HEK293 (cell line): ENCODE data around the gene RAC3.

Source experiments
- CTCF ChIA-PET: fragments of 350-600 bp; formaldehyde crosslinking; extraction: SDS; loops from one replicate; lab custom pipeline; 2021; ENCODE audit warnings: antibody characterized with exemption; lab: Yijun Ruan, JAX
- POLR2A ChIA-PET: fragments of 300-600 bp; formaldehyde crosslinking; extraction: SDS; loops from one replicate; lab custom pipeline; 2020; ENCODE audit warnings: antibody characterized with exemption, inconsistent platforms; lab: Yijun Ruan, JAX
- H3K27ac ChIP-seq: fragments of 200-500 bp; sonication (Bioruptor generic); 2 replicates; pipeline ENCODE4 v1.5.1; 2014; ENCODE audit warnings: low read depth, low read length, control low read depth, inconsistent platforms; ENCODE audit errors: extremely low read depth
- H3K36me3 ChIP-seq, 2 experiments: fragments of 200-500 bp in 1 of 2; sonication (Bioruptor generic) in 1 of 2; 1 replicate in 1 of 2; 2 replicates in 1 of 2; pipeline ENCODE4 v1.5.1; 2014 to 2017; ENCODE audit warnings: inconsistent platforms in 2 of 2, low read length in 2 of 2; ENCODE audit not compliant: control insufficient read depth in 2 of 2, insufficient read depth in 1 of 2
- H3K4me1 ChIP-seq: fragments of 200-500 bp; sonication (Bioruptor generic); 2 replicates; pipeline ENCODE4 v1.5.1; 2014; ENCODE audit warnings: mild to moderate bottlenecking, low read length, inconsistent platforms; ENCODE audit not compliant: control insufficient read depth, insufficient read depth
- H3K4me3 ChIP-seq: 2 replicates; pipeline ENCODE4 v1.5.1; 2011; ENCODE audit warnings: low read depth, mild to moderate bottlenecking, control low read depth, low read length, moderate library complexity
- H3K9me3 ChIP-seq: fragments of 200-500 bp; sonication (Bioruptor generic); 2 replicates; pipeline ENCODE4 v1.5.1; 2014; ENCODE audit warnings: low read depth, low read length, inconsistent platforms; ENCODE audit not compliant: control insufficient read depth, insufficient read depth
- KLF1 ChIP-seq: fragments of 450-650 bp; formaldehyde crosslinking; IDR thresholded peaks from 2 replicates; pipeline ENCODE4 v1.5.1; 2016; ENCODE audit warnings: missing biosample characterization, missing genetic modification characterization
- OVOL3 ChIP-seq: fragments of 450-650 bp; formaldehyde crosslinking; IDR thresholded peaks from 2 replicates; pipeline ENCODE4 v1.5.1; 2016; ENCODE audit warnings: missing biosample characterization, missing genetic modification characterization
- ZBTB8A ChIP-seq: fragments of 450-650 bp; formaldehyde crosslinking; IDR thresholded peaks from 2 replicates; pipeline ENCODE4 v1.5.1; 2016; ENCODE audit warnings: missing biosample characterization, missing genetic modification characterization
- ZFP37 ChIP-seq: fragments of 450-650 bp; formaldehyde crosslinking; IDR thresholded peaks from 2 replicates; pipeline ENCODE4 v1.5.1; 2016; ENCODE audit warnings: missing biosample characterization, missing genetic modification characterization
- ZNF114 ChIP-seq: fragments of 450-650 bp; formaldehyde crosslinking; IDR thresholded peaks from 2 replicates; pipeline ENCODE4 v1.5.0; 2017; ENCODE audit warnings: missing biosample characterization, missing genetic modification characterization
- ZNF121 ChIP-seq: fragments of 450-650 bp; formaldehyde crosslinking; IDR thresholded peaks from 2 replicates; pipeline ENCODE4 v1.5.1; 2016; ENCODE audit warnings: missing biosample characterization, missing genetic modification characterization
- ZNF146 ChIP-seq: fragments of 450-650 bp; formaldehyde crosslinking; IDR thresholded peaks from 2 replicates; pipeline ENCODE4 v1.5.1; 2016; ENCODE audit warnings: missing biosample characterization, missing genetic modification characterization
- ZNF174 ChIP-seq: fragments of 450-650 bp; formaldehyde crosslinking; IDR thresholded peaks from 2 replicates; pipeline ENCODE4 v1.5.0; 2017; ENCODE audit warnings: missing biosample characterization, mild to moderate bottlenecking, missing genetic modification characterization
- ZNF394 ChIP-seq: fragments of 450-650 bp; formaldehyde crosslinking; IDR thresholded peaks from 2 replicates; pipeline ENCODE4 v1.5.1; 2016; ENCODE audit warnings: missing biosample characterization, missing genetic modification characterization, mild to moderate bottlenecking, moderate library complexity, borderline replicate concordance
- ZNF558 ChIP-seq: fragments of 450-650 bp; formaldehyde crosslinking; IDR thresholded peaks from 2 replicates; pipeline ENCODE4 v1.5.1; 2016; ENCODE audit warnings: missing biosample characterization, missing genetic modification characterization
- ZNF670 ChIP-seq: fragments of 450-650 bp; formaldehyde crosslinking; IDR thresholded peaks from 2 replicates; pipeline ENCODE4 v1.5.1; 2016; ENCODE audit warnings: missing biosample characterization, missing genetic modification characterization, low read depth
- TF ChIP-seq, protein P1 (sequence below): fragments of 450-650 bp; formaldehyde crosslinking; IDR thresholded peaks from 2 replicates; pipeline ENCODE4 v1.5.1; 2017; ENCODE audit warnings: missing biosample characterization, missing genetic modification characterization
- TF ChIP-seq, protein P2 (sequence below): fragments of 450-650 bp; formaldehyde crosslinking; conservative IDR thresholded peaks from 2 replicates; pipeline ENCODE4 v1.5.1; 2016; ENCODE audit warnings: low read depth, missing biosample characterization, missing genetic modification characterization
- TF ChIP-seq, protein P3 (sequence below): fragments of 450-650 bp; formaldehyde crosslinking; IDR thresholded peaks from 2 replicates; pipeline ENCODE4 v1.5.1; 2016; ENCODE audit warnings: missing biosample characterization, missing genetic modification characterization, borderline replicate concordance

Gene RAC3

DNA sequence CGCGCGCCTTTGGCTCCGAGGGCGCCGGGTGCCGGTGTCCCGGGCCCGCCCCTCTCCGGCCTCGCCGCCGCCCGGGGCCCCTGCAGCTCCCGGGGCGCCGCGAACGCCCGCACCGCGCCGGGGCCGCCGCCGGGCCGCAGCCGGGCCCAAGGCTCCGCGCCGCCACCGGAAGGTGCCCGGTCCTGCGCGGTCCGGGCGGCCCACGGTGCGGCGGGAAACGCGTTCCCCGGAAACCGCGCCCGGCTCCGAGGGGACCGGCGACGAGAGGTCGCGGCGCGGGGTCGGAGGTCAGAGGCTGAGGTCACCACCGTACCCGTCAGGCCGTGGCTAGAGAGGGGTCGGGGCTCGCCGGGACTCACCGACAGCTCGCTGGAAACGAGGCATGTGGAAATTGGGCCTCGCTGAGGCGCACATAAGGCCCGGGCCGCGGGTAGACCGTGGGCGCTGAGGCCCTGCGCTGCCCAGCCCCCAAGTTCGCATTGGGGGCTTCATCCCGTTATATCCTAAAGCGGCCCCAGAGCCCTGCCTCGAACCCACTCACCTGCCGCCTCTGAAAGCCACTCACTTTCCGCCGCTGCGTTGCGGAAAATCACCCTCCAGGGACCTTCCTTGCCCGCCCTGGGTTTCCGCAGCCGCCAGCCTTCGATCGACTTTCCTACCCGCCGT lies 34.3 kb downstream of the RAC3 start, which contains the start of gene DUS1L (continued):
- TF ChIP-seq KLF1 (tag by site-specific recombination): peak; percentile 43
- peak; percentile 75; the same call in 1 of the 2 replicates for TF ChIP-seq ZFP37 (tag by site-specific recombination)
- TF ChIP-seq, protein P1, sequence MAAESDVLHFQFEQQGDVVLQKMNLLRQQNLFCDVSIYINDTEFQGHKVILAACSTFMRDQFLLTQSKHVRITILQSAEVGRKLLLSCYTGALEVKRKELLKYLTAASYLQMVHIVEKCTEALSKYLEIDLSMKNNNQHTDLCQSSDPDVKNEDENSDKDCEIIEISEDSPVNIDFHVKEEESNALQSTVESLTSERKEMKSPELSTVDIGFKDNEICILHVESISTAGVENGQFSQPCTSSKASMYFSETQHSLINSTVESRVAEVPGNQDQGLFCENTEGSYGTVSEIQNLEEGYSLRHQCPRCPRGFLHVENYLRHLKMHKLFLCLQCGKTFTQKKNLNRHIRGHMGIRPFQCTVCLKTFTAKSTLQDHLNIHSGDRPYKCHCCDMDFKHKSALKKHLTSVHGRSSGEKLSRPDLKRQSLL: peak; percentile 69
- TF ChIP-seq ZNF114 (tag by site-specific recombination): no peak
- TF ChIP-seq ZNF394 (tag by site-specific recombination): peak; percentile 58; the same call in 1 of the 2 replicates

DNA sequence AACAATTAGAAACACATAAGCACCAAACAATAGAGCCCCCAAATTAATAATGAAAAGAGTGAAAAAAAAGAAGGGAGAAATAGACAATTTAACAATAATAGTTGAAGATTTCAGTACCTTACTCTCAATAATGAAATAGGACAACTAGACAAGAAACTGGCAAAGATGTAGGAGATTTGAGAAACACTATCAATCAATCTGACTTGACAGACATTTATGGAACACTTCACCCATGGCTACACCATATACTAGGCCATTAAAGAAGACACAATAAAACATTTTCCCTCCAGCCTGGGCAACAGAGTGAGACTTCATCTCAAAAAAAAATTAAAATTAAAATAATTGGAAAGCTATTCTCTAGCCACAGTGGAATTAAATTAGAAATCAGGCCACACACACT lies 39.1 kb downstream of the RAC3 start:
- H3K27ac ChIP-seq: no peak overlapping the region

DNA sequence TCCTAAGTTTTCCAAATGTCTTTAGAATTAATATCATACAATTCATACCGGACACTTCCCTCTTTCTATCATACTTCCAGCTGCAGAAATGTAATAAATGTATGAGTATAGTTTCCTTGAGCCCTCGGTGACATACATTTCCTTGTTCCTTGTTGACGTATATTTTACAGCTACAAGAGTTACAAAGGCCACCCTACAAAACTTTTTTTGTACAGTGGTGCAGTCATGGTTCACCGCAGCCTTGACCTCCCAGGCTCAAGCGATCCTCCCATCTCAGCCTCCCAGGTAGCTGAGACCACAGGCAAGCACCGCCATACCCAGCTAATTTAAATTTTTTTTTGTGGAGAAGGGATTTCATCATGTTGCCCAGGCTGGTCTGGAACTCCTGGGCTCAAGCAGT lies 41.3 kb downstream of the RAC3 start:
- no peak overlapping the region for H3K27ac ChIP-seq
- H3K36me3 ChIP-seq: peaks cover under 1 to 6% of the 10 kb centered on the region in 2 experiments
- no peaks in the 10 kb centered on the region for H3K9me3 ChIP-seq
- no peak for TF ChIP-seq ZBTB8A (tag by site-specific recombination)
- TF ChIP-seq, protein P2, sequence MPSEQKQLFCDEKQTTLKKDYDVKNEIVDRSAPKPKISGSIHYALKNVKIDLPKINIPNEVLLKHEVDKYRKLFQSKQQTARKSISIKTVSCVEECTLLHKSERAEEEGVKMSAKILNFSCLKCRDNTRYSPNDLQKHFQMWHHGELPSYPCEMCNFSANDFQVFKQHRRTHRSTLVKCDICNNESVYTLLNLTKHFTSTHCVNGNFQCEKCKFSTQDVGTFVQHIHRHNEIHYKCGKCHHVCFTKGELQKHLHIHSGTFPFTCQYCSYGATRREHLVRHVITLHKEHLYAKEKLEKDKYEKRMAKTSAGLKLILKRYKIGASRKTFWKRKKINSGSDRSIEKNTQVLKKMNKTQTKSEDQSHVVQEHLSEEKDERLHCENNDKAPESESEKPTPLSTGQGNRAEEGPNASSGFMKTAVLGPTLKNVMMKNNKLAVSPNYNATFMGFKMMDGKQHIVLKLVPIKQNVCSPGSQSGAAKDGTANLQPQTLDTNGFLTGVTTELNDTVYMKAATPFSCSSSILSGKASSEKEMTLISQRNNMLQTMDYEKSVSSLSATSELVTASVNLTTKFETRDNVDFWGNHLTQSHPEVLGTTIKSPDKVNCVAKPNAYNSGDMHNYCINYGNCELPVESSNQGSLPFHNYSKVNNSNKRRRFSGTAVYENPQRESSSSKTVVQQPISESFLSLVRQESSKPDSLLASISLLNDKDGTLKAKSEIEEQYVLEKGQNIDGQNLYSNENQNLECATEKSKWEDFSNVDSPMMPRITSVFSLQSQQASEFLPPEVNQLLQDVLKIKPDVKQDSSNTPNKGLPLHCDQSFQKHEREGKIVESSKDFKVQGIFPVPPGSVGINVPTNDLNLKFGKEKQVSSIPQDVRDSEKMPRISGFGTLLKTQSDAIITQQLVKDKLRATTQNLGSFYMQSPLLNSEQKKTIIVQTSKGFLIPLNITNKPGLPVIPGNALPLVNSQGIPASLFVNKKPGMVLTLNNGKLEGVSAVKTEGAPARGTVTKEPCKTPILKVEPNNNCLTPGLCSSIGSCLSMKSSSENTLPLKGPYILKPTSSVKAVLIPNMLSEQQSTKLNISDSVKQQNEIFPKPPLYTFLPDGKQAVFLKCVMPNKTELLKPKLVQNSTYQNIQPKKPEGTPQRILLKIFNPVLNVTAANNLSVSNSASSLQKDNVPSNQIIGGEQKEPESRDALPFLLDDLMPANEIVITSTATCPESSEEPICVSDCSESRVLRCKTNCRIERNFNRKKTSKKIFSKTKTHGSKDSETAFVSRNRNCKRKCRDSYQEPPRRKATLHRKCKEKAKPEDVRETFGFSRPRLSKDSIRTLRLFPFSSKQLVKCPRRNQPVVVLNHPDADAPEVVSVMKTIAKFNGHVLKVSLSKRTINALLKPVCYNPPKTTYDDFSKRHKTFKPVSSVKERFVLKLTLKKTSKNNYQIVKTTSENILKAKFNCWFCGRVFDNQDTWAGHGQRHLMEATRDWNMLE (tag by site-specific recombination): no peak
- TF ChIP-seq ZNF558 (tag by site-specific recombination): no peak
- no peak for TF ChIP-seq ZNF670 (tag by site-specific recombination)
- TF ChIP-seq, protein P3, sequence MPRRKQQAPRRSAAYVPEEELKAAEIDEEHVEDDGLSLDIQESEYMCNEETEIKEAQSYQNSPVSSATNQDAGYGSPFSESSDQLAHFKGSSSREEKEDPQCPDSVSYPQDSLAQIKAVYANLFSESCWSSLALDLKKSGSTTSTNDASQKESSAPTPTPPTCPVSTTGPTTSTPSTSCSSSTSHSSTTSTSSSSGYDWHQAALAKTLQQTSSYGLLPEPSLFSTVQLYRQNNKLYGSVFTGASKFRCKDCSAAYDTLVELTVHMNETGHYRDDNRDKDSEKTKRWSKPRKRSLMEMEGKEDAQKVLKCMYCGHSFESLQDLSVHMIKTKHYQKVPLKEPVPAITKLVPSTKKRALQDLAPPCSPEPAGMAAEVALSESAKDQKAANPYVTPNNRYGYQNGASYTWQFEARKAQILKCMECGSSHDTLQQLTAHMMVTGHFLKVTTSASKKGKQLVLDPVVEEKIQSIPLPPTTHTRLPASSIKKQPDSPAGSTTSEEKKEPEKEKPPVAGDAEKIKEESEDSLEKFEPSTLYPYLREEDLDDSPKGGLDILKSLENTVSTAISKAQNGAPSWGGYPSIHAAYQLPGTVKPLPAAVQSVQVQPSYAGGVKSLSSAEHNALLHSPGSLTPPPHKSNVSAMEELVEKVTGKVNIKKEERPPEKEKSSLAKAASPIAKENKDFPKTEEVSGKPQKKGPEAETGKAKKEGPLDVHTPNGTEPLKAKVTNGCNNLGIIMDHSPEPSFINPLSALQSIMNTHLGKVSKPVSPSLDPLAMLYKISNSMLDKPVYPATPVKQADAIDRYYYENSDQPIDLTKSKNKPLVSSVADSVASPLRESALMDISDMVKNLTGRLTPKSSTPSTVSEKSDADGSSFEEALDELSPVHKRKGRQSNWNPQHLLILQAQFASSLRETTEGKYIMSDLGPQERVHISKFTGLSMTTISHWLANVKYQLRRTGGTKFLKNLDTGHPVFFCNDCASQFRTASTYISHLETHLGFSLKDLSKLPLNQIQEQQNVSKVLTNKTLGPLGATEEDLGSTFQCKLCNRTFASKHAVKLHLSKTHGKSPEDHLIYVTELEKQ (tag by site-specific recombination): no peak
- no peak for TF ChIP-seq ZNF146 (tag by site-specific recombination)
- TF ChIP-seq ZNF174: no peak
- ChIA-PET POLR2A (interaction anchor here (0.7 to 1.2 kb wide), 3 partner anchors 9 to 35 kb away, joined by 3 to 4 read pairs (median 3); partner anchors contain the start of gene DCXR), CTCF (interaction anchor here (1.1 kb wide), 1 partner anchor 35 kb away, joined by 7 read pairs; the partner anchor contains the start of gene DCXR)
- no peak overlapping the region for H3K4me3 ChIP-seq
- H3K4me1 ChIP-seq: no peaks in the 10 kb centered on the region

More for the DNA sequence above, 39.1 kb downstream of the RAC3 start:
- H3K4me1 ChIP-seq: no peaks in the 10 kb centered on the region
- TF ChIP-seq ZNF121 (tag by site-specific recombination) (0 out of 2 replicates have a peak, but pooled peaks have one; percentile 32), OVOL3 (no peak)
- ChIA-PET POLR2A (interaction anchor here (1.5 to 1.8 kb wide), 2 partner anchors 9 to 33 kb away, joined by 4 read pairs; partner anchors contain the start of gene DCXR), CTCF (interaction anchor here (0.8 to 1.4 kb wide), 2 partner anchors 14 to 40 kb away, joined by 4 to 5 read pairs; no protein-coding TSS in a partner anchor)
- H3K9me3 ChIP-seq: no peaks in the 10 kb centered on the region
- H3K36me3 ChIP-seq: no peaks in the 10 kb centered on the region
- no peak overlapping the region for H3K4me3 ChIP-seq
